GM18520 (cell line): ENCODE measurements around the gene CREB5.

Experiments
- ATAC-seq: cut with Tn5 transposase; IDR thresholded peaks from one replicate; pipeline ENCODE4 v1.9.1; 2021; ENCODE audit not compliant: unreplicated experiment

The CREB5 gene

DNA sequence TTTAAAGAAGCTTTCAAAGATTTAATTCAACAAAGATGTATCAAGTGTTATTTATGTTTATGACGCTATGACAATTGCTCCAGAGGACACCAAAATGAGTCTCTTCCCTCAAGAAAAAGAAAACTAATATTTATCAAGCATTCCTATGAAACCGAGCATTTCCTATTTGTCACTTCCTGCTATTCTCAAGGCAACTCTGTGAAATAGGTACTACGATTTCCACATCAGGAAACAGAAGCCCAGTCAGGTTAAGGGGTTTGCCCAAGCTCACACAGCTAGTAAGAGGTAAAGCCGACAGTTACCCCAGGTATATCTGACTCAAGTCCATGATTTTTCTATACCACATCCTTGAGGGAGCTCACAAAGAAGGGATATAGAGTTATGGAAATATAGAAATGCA, 459.9 kb downstream of the CREB5 start:
- no peak for ATAC-seq

DNA sequence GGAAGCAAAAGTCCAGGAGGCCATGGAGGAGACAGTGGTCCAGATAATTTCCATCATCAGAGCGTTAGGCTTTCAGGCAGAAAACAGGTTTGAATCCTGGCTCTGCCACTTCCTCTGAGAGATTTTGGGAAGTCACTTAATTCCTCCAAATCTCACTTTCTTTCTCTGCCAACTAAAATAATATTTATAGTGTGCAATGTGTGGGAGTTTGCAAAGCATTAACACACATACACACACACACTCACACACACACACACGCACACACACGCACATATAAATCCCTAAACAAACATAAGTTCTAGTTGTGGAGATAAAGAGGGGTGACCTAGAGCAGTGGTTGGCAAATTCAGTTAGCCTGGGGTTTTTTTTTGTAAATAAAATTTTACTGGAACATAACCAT, 461.0 kb downstream of the CREB5 start:
- no peak for ATAC-seq

DNA sequence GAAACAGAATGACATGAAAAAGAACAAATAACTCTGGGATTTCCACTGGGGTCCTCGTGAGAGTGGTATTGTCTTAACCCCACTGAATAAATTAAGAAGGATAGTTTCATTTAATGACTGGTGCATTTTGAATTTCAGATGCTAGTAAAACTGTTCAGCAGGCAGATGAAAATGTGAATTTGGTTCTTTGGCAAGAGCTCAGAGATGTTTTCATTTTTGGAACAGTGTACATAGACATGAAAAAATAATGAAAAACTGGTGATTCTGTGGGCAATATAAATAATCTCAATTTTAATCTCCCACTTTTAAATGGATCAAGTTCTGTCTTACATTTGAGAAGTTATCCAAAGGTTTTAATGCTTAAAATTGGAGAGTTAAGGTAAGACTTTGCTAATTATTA, 461.7 kb downstream of the CREB5 start:
- ATAC-seq = no peak
